Bronchial epithelial cell (primary cell): Measurements from ENCODE around the gene POC5. TPM values are rescaled to one million over a fixed set of nuclear protein-coding genes. Genes with fewer than 3 reads are reported as not detected.
"Not testable (repeated sequence)": the region's sequence is repeated elsewhere in the genome, so short reads cannot be mapped to it uniquely, and the experiment has no call there.

Experiments
- DNase-seq: peaks from one replicate; pipeline ENCODE4 v3.0.0-alpha.2; 2010; ENCODE audit warnings: low read depth
- FAIRE-seq: peaks from 2 replicates; lab custom pipeline; 2011; peaks lifted over from hg19 to GRCh38; lab: Jason Lieb, UNC
- H3K27me3 ChIP-seq: 2 replicates; pipeline ENCODE4 v1.5.1; 2011; ENCODE audit warnings: low read length; ENCODE audit not compliant: control insufficient read depth, insufficient read depth
- H3K36me3 ChIP-seq: 2 replicates; pipeline ENCODE4 v1.5.1; 2011; ENCODE audit warnings: low read length; ENCODE audit not compliant: control insufficient read depth, insufficient read depth
- H3K4me3 ChIP-seq: 2 replicates; pipeline ENCODE4 v1.5.1; 2011; ENCODE audit warnings: mild to moderate bottlenecking, low read depth, low read length, control low read depth
- CTCF ChIP-seq: IDR thresholded peaks from 2 replicates; pipeline ENCODE4 v1.5.1; 2011; ENCODE audit warnings: mild to moderate bottlenecking, moderate library complexity, low read length, control low read depth, inconsistent platforms; ENCODE audit not compliant: insufficient read depth, severe bottlenecking
- total RNA-seq: library from RNA; depleted of rRNA; stranded (reverse); fragments of >200 nt; gene quantifications from 2 replicates; pipeline ENCODE4 v1.2.1, GENCODE V29; 2014

Gene POC5
- total RNA-seq, 1 donor from 2014 or later = 16.3 TPM

- Histone ChIP-seq H3K4me3 (no peak overlapping the region), H3K27me3 (no peaks in the 10 kb centered on the region), H3K36me3 (no peaks in the 10 kb centered on the region)
- no peak for TF ChIP-seq CTCF
- no peak for DNase-seq
- no peak for FAIRE-seq
Measured at GRCh38 chr5:75727931-75728330, 10.7 kb upstream of the POC5 start.

GRCh38 chr5:75726224-75726623, 9.0 kb upstream of the POC5 start:
- not testable (repeated sequence) for H3K36me3 ChIP-seq, DNase-seq, H3K27me3 ChIP-seq, H3K4me3 ChIP-seq, FAIRE-seq

GRCh38 chr5:75723378-75723777, 6.1 kb upstream of the POC5 start:
- no peaks in the 10 kb centered on the region for H3K36me3 ChIP-seq
- no peak for TF ChIP-seq CTCF
- FAIRE-seq (no peak), DNase-seq (no peak)
- no peak overlapping the region for H3K4me3 ChIP-seq
- H3K27me3 ChIP-seq = no peaks in the 10 kb centered on the region

- Histone ChIP-seq H3K36me3 (no peaks in the 10 kb centered on the region), H3K4me3 (no peak overlapping the region), H3K27me3 (no peaks in the 10 kb centered on the region)
- DNase-seq (no peak), FAIRE-seq (no peak)
- TF ChIP-seq CTCF = no peak
Measured at GRCh38 chr5:75721573-75721972, 4.3 kb upstream of the POC5 start.

- no peaks in the 10 kb centered on the region for H3K27me3 ChIP-seq
- H3K4me3 ChIP-seq = no peak overlapping the region
- FAIRE-seq = no peak
- TF ChIP-seq CTCF = no peak
- H3K36me3 ChIP-seq = no peaks in the 10 kb centered on the region
- DNase-seq = peak; percentile 82
Measured at GRCh38 chr5:75720882-75721281, 3.6 kb upstream of the POC5 start.

GRCh38 chr5:75716715-75717081, 539 bp downstream of the POC5 start:
- peak overlapping the region; percentile 95 for H3K4me3 ChIP-seq
- H3K36me3 ChIP-seq = no peaks in the 10 kb centered on the region
- TF ChIP-seq CTCF = no peak
- no peaks in the 10 kb centered on the region for H3K27me3 ChIP-seq
- DNase-seq (no peak), FAIRE-seq (no peak)

GRCh38 chr5:75712091-75712490, 5.1 kb downstream of the POC5 start:
- no peak for FAIRE-seq

More at GRCh38 chr5:75712091-75712490, 5.1 kb downstream of the POC5 start:
- Histone ChIP-seq H3K4me3 (no peak overlapping the region), H3K27me3 (no peaks in the 10 kb centered on the region), H3K36me3 (no peaks in the 10 kb centered on the region)
- TF ChIP-seq CTCF = no peak
- no peak for DNase-seq
